Skeletal muscle tissue (tissue), 4 donors: ENCODE results near the gene CEP85L. TPM values are rescaled to one million over a fixed set of nuclear protein-coding genes. Genes with fewer than 3 reads are reported as not detected.

Experiments
- H3K27ac ChIP-seq: one replicate; pipeline ENCODE4 v1.7.0; 2013; ENCODE audit warnings: mild to moderate bottlenecking, low read depth, low read length, inconsistent platforms
- H3K27me3 ChIP-seq, 3 donors: one replicate each; pipeline ENCODE4 v1.7.0; 2013; ENCODE audit warnings: low read length in 3 of 3; ENCODE audit not compliant: control insufficient read depth in 3 of 3, insufficient read depth in 3 of 3
- H3K36me3 ChIP-seq, 3 donors: one replicate each; pipeline ENCODE4 v1.7.0; 2013; ENCODE audit warnings: low read length in 3 of 3; ENCODE audit not compliant: control insufficient read depth in 3 of 3, insufficient read depth in 3 of 3
- H3K4me1 ChIP-seq, 3 donors: one replicate each; pipeline ENCODE4 v1.7.0; 2013; ENCODE audit warnings: low read length in 3 of 3, mild to moderate bottlenecking in 3 of 3; ENCODE audit not compliant: control insufficient read depth in 3 of 3, insufficient read depth in 3 of 3
- H3K4me3 ChIP-seq, 3 donors: one replicate each; pipeline ENCODE4 v1.7.0; 2013; ENCODE audit warnings: low read length in 3 of 3
- H3K9ac ChIP-seq, 3 donors: one replicate each; pipeline ENCODE4 v1.7.0; 2013; ENCODE audit warnings: low read length in 3 of 3, mild to moderate bottlenecking in 3 of 3, moderate library complexity in 2 of 3, low read depth in 1 of 3
- H3K9me3 ChIP-seq, 3 donors: one replicate each; pipeline ENCODE4 v1.7.0; 2013; ENCODE audit warnings: low read length in 3 of 3; ENCODE audit not compliant: control insufficient read depth in 3 of 3
- total RNA-seq: library from RNA; depleted of rRNA; stranded (reverse); fragments of >200 nt; gene quantifications from one replicate; pipeline ENCODE4 v1.2.3, GENCODE V29; 2014
- donor health status: Osteomylitis.

The CEP85L gene
- total RNA-seq, 1 donor from 2014 or later = 42.3 TPM

DNA sequence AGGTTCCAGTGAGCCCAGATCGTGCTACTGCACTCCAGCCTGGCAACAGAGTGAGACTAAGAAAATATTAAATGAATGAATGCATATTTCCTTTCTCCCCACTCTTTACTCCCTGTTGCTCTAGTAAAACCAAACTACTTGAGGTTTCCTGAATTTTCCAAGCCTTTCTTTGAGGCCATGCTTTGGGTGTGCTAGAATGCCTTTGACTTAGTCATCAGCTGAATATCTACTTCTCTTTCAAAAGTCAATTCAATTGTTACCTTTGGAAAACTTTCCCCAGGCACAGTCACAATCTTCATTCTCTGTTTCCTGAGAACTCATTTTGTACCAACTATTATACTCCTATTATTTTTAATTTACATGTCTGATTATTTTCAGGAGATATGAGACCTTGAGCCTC, 27.5 kb upstream of the CEP85L start:
- Histone ChIP-seq H3K9me3 (no peaks in the 10 kb centered on the region), H3K9ac (no peak overlapping the region), H3K4me1 (peaks cover 0 to 7% (median 0%) of the 10 kb centered on the region in 3 donors), H3K27me3 (no peaks in the 10 kb centered on the region), H3K36me3 (no peaks in the 10 kb centered on the region), H3K4me3 (no peak overlapping the region), H3K27ac (no peak overlapping the region)

DNA sequence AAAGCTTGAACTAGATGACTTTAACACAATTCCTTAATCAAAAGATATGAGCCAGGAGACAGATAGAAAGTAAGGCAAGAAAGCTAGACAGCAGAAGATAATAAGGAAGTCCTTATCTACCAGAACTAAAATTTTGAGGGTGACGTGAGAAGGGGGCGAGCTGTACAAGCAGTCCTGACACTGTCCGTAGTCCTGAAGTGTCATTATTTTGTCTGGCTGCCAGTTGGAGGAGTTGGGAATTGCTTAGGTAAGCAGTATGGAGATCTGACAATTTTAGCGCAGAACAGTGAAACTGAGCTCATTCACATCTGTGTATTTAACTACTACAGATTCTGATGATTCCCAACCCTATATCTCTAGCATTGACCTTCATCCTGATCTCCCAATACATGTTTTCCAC, 25.8 kb upstream of the CEP85L start:
- Histone ChIP-seq H3K36me3 (no peaks in the 10 kb centered on the region), H3K27me3 (no peaks in the 10 kb centered on the region), H3K9me3 (no peaks in the 10 kb centered on the region), H3K27ac (no peak overlapping the region), H3K4me3 (no peak overlapping the region), H3K9ac (no peak overlapping the region), H3K4me1 (peaks cover 0 to 7% (median 0%) of the 10 kb centered on the region in 3 donors)

DNA sequence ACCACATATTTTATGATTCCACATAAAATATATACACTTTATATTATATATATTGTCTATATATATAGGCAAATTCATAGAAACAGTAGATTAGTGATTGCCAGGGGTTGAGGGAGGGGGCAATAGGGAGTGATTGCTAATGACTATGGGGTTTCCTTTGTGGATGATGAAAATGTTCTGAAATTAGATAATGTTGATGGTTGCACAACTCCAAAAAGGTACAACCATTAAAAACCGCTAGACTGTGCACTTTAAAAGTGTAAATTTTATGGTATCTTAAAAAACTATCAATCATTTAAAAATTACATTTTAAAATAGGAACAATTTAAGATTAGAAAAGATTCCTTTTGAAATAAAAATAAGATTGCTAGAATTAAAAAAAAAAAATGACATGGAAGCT, 23.8 kb upstream of the CEP85L start:
- Histone ChIP-seq H3K4me3 (no peak overlapping the region), H3K9ac (no peak overlapping the region), H3K36me3 (no peaks in the 10 kb centered on the region), H3K4me1 (no peaks in the 10 kb centered on the region), H3K27me3 (no peaks in the 10 kb centered on the region), H3K9me3 (no peaks in the 10 kb centered on the region), H3K27ac (no peak overlapping the region)

DNA sequence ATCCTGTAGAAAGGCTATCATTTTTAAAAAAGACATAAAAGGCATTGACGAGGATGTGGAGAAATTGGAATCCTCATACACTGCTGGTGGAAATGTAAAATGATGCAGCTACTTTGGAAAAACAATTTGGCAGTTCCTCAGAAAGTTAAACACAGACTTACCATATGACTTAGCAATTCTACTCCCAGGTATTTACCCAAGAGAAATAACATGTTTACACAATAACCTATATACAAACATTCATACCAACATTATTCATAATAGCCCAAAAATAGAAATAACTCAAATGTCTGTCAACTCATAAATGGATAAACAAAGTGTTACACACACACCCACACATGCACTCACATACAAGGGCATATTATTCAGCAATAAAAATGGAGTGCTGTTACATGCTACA, 23.4 kb upstream of the CEP85L start:
- H3K4me1 ChIP-seq = peaks cover 2 to 4% (median 3%) of the 10 kb centered on the region in 3 donors
- no peak overlapping the region for H3K4me3 ChIP-seq
- no peak overlapping the region for H3K27ac ChIP-seq
- no peak overlapping the region for H3K9ac ChIP-seq
- H3K9me3 ChIP-seq = no peaks in the 10 kb centered on the region
- no peaks in the 10 kb centered on the region for H3K36me3 ChIP-seq
- no peaks in the 10 kb centered on the region for H3K27me3 ChIP-seq

DNA sequence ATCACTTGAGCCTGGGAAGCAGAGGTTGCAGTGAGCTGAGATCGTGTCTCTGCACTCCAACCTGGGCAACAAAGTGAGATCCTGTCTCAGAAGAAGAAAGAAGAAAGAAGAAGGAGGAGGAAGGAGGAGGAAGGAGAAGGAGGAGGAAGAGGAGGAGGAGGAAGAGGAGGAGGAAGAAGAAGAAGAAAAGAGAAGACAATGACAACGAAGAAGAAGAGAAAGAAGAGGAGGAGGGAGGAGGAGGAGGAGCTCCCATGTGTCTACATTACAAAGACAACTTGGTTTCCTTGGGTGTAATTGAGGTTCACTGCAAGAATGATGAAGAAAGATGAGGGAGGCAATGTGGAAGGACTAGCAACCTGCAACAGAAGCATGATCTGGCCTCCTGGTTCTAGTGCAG, 21.3 kb upstream of the CEP85L start:
- H3K27me3 ChIP-seq = no peaks in the 10 kb centered on the region
- no peak overlapping the region for H3K4me3 ChIP-seq
- no peaks in the 10 kb centered on the region for H3K9me3 ChIP-seq
- peaks cover 16 to 24% (median 21%) of the 10 kb centered on the region in 3 donors for H3K4me1 ChIP-seq
- H3K9ac ChIP-seq = no peak overlapping the region
- H3K27ac ChIP-seq = no peak overlapping the region
- H3K36me3 ChIP-seq = no peaks in the 10 kb centered on the region

DNA sequence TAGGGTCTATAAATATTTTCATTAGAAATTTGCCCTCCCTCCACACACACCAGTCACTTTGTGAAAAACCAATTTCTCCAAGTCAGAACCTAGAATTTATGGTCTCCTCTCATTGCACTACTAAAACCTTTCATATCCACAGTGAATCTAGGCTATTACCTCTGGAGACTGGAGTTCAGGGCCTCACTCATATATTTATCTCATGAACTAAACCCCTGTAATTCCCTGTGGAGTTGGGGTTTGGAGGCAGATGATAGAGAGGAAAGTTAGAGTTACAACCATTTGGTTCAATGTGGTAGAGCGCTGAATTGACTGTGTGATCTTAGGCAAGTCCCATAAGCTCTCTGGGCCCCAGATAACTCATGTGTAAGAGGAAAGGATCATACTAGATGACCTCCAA, 18.2 kb upstream of the CEP85L start:
- Histone ChIP-seq H3K9ac (no peak overlapping the region), H3K4me1 (peaks cover 34 to 44% (median 37%) of the 10 kb centered on the region in 3 donors), H3K4me3 (no peak overlapping the region), H3K9me3 (no peaks in the 10 kb centered on the region), H3K27me3 (no peaks in the 10 kb centered on the region), H3K27ac (peak overlapping the region; percentile 70), H3K36me3 (no peaks in the 10 kb centered on the region)

DNA sequence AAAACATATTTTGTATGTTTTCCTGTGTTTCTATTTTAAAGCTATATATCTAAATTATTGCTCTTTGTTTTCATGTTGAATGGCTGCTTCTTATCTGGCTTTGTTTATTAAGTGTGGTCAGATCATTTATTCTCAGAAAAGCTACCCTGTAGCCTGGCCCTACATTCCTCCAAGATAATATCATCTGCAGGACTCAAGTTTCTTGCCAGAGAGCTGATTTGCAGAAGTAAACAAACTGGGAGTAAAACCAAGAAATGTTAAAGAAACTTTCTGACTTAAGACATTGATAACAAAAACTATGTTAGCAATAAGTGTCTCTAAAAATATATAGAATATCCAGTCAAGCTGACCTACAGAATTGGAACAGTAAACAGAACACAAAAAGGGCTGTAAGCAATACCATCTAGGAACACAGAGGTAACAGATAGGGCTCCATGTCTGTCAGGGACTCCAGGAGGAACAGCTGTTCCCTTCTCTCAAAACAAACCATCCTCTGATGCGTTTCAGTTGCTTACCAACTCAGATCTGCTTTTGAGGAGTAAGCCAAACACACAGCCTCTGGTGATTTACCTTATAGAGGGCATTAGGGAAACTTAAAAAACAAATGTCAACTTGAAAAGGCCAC, 17.5 kb upstream of the CEP85L start:
- H3K27ac ChIP-seq = peak overlapping the region; percentile 70
- H3K4me3 ChIP-seq = peak overlapping the region in 1 of 3 donors; percentile 44
- no peaks in the 10 kb centered on the region for H3K9me3 ChIP-seq
- H3K9ac ChIP-seq = peak overlapping the region in 2 of 3 donors; percentile 40
- no peaks in the 10 kb centered on the region for H3K36me3 ChIP-seq
- H3K4me1 ChIP-seq = peaks cover 36 to 49% (median 43%) of the 10 kb centered on the region in 3 donors
- H3K27me3 ChIP-seq = no peaks in the 10 kb centered on the region

DNA sequence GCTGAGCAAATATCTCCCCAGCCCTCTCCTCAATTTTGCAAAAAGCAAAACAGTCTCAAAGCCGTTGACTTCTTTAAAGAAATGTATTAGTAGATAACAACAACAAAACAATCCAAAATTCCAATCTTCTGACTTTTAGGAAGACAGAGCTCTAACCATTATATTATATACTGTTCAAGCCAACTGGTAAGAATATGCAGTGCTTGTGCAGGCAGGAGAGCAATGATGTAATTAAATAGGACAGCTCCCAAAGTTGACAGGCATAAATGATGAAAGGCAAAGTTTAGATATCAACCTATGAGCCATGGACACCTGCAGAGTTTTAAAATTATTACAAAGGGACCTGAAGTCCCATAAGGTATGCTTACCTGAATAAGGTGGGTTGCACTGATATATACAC, 16.6 kb upstream of the CEP85L start:
- Histone ChIP-seq H3K27me3 (no peaks in the 10 kb centered on the region), H3K9me3 (no peaks in the 10 kb centered on the region), H3K4me1 (peaks cover 36 to 49% (median 45%) of the 10 kb centered on the region in 3 donors), H3K36me3 (no peaks in the 10 kb centered on the region), H3K4me3 (peak overlapping the region in 1 of 3 donors; percentile 31), H3K9ac (no peak overlapping the region), H3K27ac (peak overlapping the region; percentile 70)

DNA sequence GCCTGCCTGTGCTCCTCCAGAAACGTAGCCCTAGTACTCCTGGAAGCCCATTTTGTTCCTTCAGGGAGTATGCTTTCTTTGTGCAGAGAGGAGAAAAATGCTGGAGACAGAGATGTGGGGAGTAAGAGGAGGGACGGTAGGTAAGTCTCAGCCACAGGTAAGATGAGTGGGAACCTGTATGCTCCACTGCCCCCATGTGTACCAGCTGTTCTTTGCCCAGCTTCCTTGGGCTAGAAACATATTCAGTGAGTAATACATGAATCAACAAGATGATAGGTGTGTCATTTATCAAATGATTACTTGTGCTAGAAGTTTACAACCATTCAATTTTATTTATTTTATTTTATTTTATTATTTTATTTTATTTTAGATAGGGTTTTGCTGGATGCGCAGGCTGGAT, 13.6 kb upstream of the CEP85L start:
- H3K27ac ChIP-seq = peak overlapping the region; percentile 80
- H3K36me3 ChIP-seq = no peaks in the 10 kb centered on the region
- peak overlapping the region; percentile 62 to 74 (median 72) for H3K4me3 ChIP-seq
- peaks cover 41 to 50% (median 50%) of the 10 kb centered on the region in 3 donors for H3K4me1 ChIP-seq
- H3K9ac ChIP-seq = peak overlapping the region; percentile 67 to 78 (median 75)
- no peaks in the 10 kb centered on the region for H3K9me3 ChIP-seq
- no peaks in the 10 kb centered on the region for H3K27me3 ChIP-seq

DNA sequence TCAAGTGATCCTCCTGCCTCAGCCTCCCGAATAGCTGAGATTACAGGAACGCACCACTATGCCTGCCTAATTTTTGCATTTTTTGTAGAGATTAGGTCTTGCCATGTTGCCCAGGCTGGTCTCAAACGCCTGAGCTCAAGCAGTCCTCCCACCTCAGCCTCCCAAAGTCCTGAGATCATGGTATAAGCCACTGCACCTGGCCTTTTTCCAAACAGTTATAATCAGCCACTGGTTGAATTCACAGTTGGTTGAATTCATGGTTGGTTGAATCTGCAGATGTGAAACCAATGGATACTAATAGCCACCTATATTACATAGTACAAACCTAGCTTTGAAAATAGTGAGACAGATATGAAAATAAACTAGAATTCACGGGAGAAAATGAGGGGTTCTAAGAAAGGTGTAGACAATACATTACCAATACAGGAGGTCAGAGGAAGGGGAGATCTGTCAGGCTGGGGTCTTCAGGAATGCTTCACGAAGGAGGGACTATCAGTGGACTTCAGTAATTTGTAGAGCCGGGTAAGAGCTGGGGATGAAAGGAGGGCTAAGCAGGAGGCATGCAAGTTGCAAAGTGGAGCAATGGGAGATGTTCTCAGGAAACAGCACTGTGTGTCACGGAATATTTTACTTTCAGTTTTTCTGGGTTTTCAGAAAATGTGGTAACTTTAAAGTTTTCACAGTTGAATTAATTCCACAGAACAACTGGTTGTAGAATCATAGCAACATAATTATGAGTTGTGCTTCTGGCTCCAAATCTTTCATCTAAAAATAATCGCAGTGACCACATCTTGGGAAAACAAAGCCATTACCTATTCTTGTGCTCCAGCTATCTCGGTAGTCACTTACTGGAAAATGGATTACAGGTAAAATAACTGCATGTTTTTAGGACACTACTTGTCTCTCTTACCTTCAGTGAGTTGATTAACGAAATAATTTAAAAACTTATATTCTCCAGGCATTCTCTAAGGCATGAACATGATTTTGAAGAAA, 12.9 kb upstream of the CEP85L start:
- no peaks in the 10 kb centered on the region for H3K36me3 ChIP-seq
- H3K27ac ChIP-seq = peak overlapping the region; percentile 80
- peak overlapping the region; percentile 62 to 74 (median 72) for H3K4me3 ChIP-seq
- H3K4me1 ChIP-seq = peaks cover 42 to 51% (median 47%) of the 10 kb centered on the region in 3 donors
- peak overlapping the region; percentile 67 to 78 (median 75) for H3K9ac ChIP-seq
- no peaks in the 10 kb centered on the region for H3K9me3 ChIP-seq
- no peaks in the 10 kb centered on the region for H3K27me3 ChIP-seq
